A549 (cell line): ENCODE data around the gene ITGB1. TPM values are rescaled to one million over a fixed set of nuclear protein-coding genes. Genes with fewer than 3 reads are reported as not detected.
A peak's percentile ranks its signal among the peaks of the same experiment; 100 is the strongest.

Experiments used
- ATAC-seq, 2 experiments: fragments of 200-7000 bp in 1 of 2; fragments of >200 bp in 1 of 2; cut with Nextera tagmentation in 1 of 2; cut with Tn5 transposase in 1 of 2; 3 replicates each; pipeline versions ENCODE4 v1.8.0 to v1.9.1; 2018 to 2020; ENCODE audit warnings: mild to moderate bottlenecking in 1 of 2, moderate library complexity in 1 of 2
- CTCF ChIA-PET: fragments of 300-600 bp; sonication (Branson Sonifier 250); formaldehyde crosslinking; extraction: SDS; loops from one replicate; lab custom pipeline; 2021; ENCODE audit warnings: antibody characterized with exemption, inconsistent platforms; lab: Yijun Ruan, JAX
- POLR2A ChIA-PET: fragments of 350-600 bp; formaldehyde crosslinking; extraction: SDS; loops from one replicate; lab custom pipeline; 2021; ENCODE audit warnings: antibody characterized with exemption, inconsistent platforms; lab: Yijun Ruan, JAX
- DNase-seq, 2 experiments: peaks; one replicate each; pipeline versions ENCODE4 v3.0.0 to v3.0.0-alpha.2; 2011 to 2016; ENCODE audit warnings: low read depth in 1 of 2, low spot score in 1 of 2
- FAIRE-seq: peaks from 2 replicates; lab custom pipeline; 2011; peaks lifted over from hg19 to GRCh38; lab: Jason Lieb, UNC
- H3K27ac ChIP-seq, 2 experiments: fragments of >200 bp; sonication (Bioruptor Twin); formaldehyde crosslinking; 3 replicates each; pipeline ENCODE4 v1.5.1; 2016 to 2017
- H3K4me1 ChIP-seq: fragments of >200 bp; sonication (Bioruptor Twin); formaldehyde crosslinking; 3 replicates; pipeline ENCODE4 v1.6.1; 2016
- H3K4me2 ChIP-seq: fragments of >200 bp; sonication (Bioruptor Twin); formaldehyde crosslinking; 3 replicates; pipeline ENCODE4 v1.6.1; 2016
- H3K4me3 ChIP-seq: fragments of >200 bp; sonication (Bioruptor Twin); formaldehyde crosslinking; 3 replicates; pipeline ENCODE4 v1.5.1; 2016
- H3K9me3 ChIP-seq: fragments of >200 bp; sonication (Bioruptor Twin); formaldehyde crosslinking; 3 replicates; pipeline ENCODE4 v1.6.1; 2016
- ATOH8 ChIP-seq: fragments of 250-450 bp; sonication (Bioruptor Pico); IDR thresholded peaks from 2 replicates; pipeline ENCODE4 v1.5.0; 2020; ENCODE audit warnings: low read depth, mild to moderate bottlenecking, moderate library complexity
- BCL3 ChIP-seq: fragments of >200 bp; sonication (Bioruptor Twin); formaldehyde crosslinking; IDR thresholded peaks from 3 replicates; pipeline ENCODE4 v1.6.1; 2016
- CTCF ChIP-seq: fragments of >200 bp; sonication (Bioruptor Twin); formaldehyde crosslinking; IDR thresholded peaks from 3 replicates; pipeline ENCODE4 v1.5.1; 2016
- EHF ChIP-seq: fragments of 250-450 bp; sonication (Bioruptor Pico); IDR thresholded peaks from 2 replicates; pipeline ENCODE4 v1.5.0; 2020; ENCODE audit warnings: mild to moderate bottlenecking
- FOSL2 ChIP-seq, 2 experiments: fragments of 450-650 bp in 1 of 2; fragments of >200 bp in 1 of 2; sonication (Bioruptor Twin) in 1 of 2; formaldehyde crosslinking; IDR thresholded peaks; 2 replicates each; pipeline versions ENCODE4 v1.5.0 to v1.6.1; 2016 to 2020; ENCODE audit warnings: mild to moderate bottlenecking in 1 of 2, moderate library complexity in 1 of 2
- HEYL ChIP-seq: fragments of 250-450 bp; sonication (Bioruptor Pico); IDR thresholded peaks from 2 replicates; pipeline ENCODE4 v1.8.0; 2021; ENCODE audit warnings: mild to moderate bottlenecking, moderate library complexity
- HOXA7 ChIP-seq: fragments of 250-450 bp; sonication (Bioruptor Pico); IDR thresholded peaks from 2 replicates; pipeline ENCODE4 v1.5.0; 2020; ENCODE audit warnings: mild to moderate bottlenecking, moderate library complexity
- HOXB13 ChIP-seq: fragments of 250-450 bp; sonication (Bioruptor Pico); IDR thresholded peaks from 2 replicates; pipeline ENCODE4 v1.5.0; 2020; ENCODE audit warnings: low read depth, mild to moderate bottlenecking, moderate library complexity
- JUN ChIP-seq, 2 experiments: fragments of >200 bp; sonication (Bioruptor Twin); formaldehyde crosslinking; IDR thresholded peaks; 2 replicates in 1 of 2; 3 replicates in 1 of 2; pipeline ENCODE4 v1.6.1; 2016 to 2017
- MAFK ChIP-seq: fragments of 450-650 bp; IDR thresholded peaks from 2 replicates; pipeline ENCODE4 v1.6.1; 2014; ENCODE audit not compliant: partially characterized antibody
- MAX ChIP-seq: IDR thresholded peaks from 2 replicates; pipeline ENCODE4 v1.6.1; 2012
- MAZ ChIP-seq: fragments of 150-350 bp; IDR thresholded peaks from 2 replicates; pipeline ENCODE4 v1.6.1; 2014; ENCODE audit warnings: antibody characterized with exemption, low read depth, low read length, borderline replicate concordance
- RAD21 ChIP-seq, 2 experiments: fragments of >200 bp in 1 of 2; sonication (Bioruptor Twin) in 1 of 2; formaldehyde crosslinking in 1 of 2; IDR thresholded peaks in 1 of 2; conservative IDR thresholded peaks in 1 of 2; 2 replicates in 1 of 2; 3 replicates in 1 of 2; pipeline ENCODE4 v1.6.1; 2012 to 2018; ENCODE audit warnings: inconsistent platforms in 1 of 2
- SMC3 ChIP-seq: fragments of >200 bp; sonication (Bioruptor Twin); formaldehyde crosslinking; IDR thresholded peaks from 3 replicates; pipeline ENCODE4 v1.6.1; 2018; ENCODE audit warnings: inconsistent platforms
- ZFP36 ChIP-seq: fragments of 450-650 bp; IDR thresholded peaks from 2 replicates; pipeline ENCODE4 v1.6.1; 2014; ENCODE audit warnings: borderline replicate concordance; ENCODE audit not compliant: partially characterized antibody
- WGBS: methylation state at CpG from one replicate; pipeline ENCODE4 v1.1.6; 2017; ENCODE audit errors: missing lambda C conversion rate; 5-methylcytosine and 5-hydroxymethylcytosine counted together
- polyA plus RNA-seq, 4 experiments: library from polyadenylated mRNA; depleted of rRNA in 3 of 4; stranded (reverse); fragments of >200 nt; fragmentation: RNase III in 1 of 4; extraction: RNeasy Plus Mini Kit Qiagen cat#74134 plus additional on column Dnase treatment in 1 of 4; gene quantifications; 2 replicates in 3 of 4; 3 replicates in 1 of 4; pipeline ENCODE4 v1.2.3, GENCODE V29; 2011 to 2017

The ITGB1 gene
- polyA plus RNA-seq, 2 of the 4 experiments (the other 2 are of a cell fraction): 1,270 to 2,408 TPM

- peak; percentile 2 to 51; a peak in 3 of 6 replicates for ATAC-seq
- peaks cover 7% of the 10 kb centered on the region; the same call in 2 of the 3 replicates for H3K9me3 ChIP-seq
- peak; percentile 36 for FAIRE-seq
- H3K27ac ChIP-seq: peak overlapping the region; percentile 99 to 100
- POLR2A ChIA-PET: interaction anchor here (0.6 to 1.4 kb wide), 8 partner anchors 8 to 48 kb away, joined by 3 to 26 read pairs (median 4); no protein-coding TSS in a partner anchor
- peak; percentile 35; the same call in 1 of the 2 replicates for TF ChIP-seq MAX
- TF ChIP-seq EHF: peak; percentile 74
- TF ChIP-seq CTCF: peak; percentile 21; the same call in 1 of the 3 replicates
- no peak for TF ChIP-seq BCL3
- TF ChIP-seq JUN (IDR thresholded peaks at IDR 0.05): no peak; a peak in 2 of 5 replicates
- TF ChIP-seq MAZ: no peak
- peak; percentile 44 to 53; a peak in 3 of 5 replicates for TF ChIP-seq RAD21 (conservative IDR thresholded peaks at IDR 0.05 in 1 of 2, IDR thresholded peaks at IDR 0.05 in 1 of 2)
- TF ChIP-seq HOXB13 (CRISPR knock-in tag): peak; percentile 86
- peak; percentile 72; the same call in 1 of the 2 replicates for TF ChIP-seq HEYL (CRISPR knock-in tag)
- peak; percentile 3 for TF ChIP-seq MAFK
- 0 out of 2 replicates have a peak, but pooled peaks have one; percentile 9 for TF ChIP-seq ATOH8 (CRISPR knock-in tag)
- peak; percentile 57; the same call in 2 of the 3 replicates for TF ChIP-seq SMC3
- no peak for TF ChIP-seq FOSL2 (IDR thresholded peaks at IDR 0.05)
- TF ChIP-seq FOSL2 (CRISPR knock-in tag; IDR thresholded peaks at IDR 0.05): peak; percentile 64
- no peak for TF ChIP-seq ZFP36
- 2% methylated on average over 2 of the region's 2 CpGs for WGBS
- DNase-seq: peak in 1 of 2 experiments; percentile 86
- peaks cover 43% of the 10 kb centered on the region for H3K4me1 ChIP-seq
- peak overlapping the region; percentile 92 for H3K4me2 ChIP-seq
- CTCF ChIA-PET: interaction anchor here (0.7 to 1.9 kb wide), 8 partner anchors 10 to 194 kb away, joined by 3 to 11 read pairs (median 5); no protein-coding TSS in a partner anchor
- no peak overlapping the region for H3K4me3 ChIP-seq
Observed at GRCh38 chr10:32961895-32962369, 3.9 kb upstream of the ITGB1 start.

GRCh38 chr10:32961343-32961894, 3.4 kb upstream of the ITGB1 start:
- Histone ChIP-seq H3K27ac (peak overlapping the region; percentile 99 to 100), H3K4me3 (no peak overlapping the region), H3K9me3 (peaks cover 2% of the 10 kb centered on the region; the same call in 2 of the 3 replicates)
- DNase-seq: no peak
- no peak for FAIRE-seq
- 39% methylated on average over 5 of the region's 5 CpGs for WGBS
- TF ChIP-seq HOXA7 (CRISPR knock-in tag) (peak; percentile 41; the same call in 1 of the 2 replicates), MAX (no peak), EHF (0 out of 2 replicates have a peak, but pooled peaks have one; percentile 21)
- TF ChIP-seq, all 56 proteins: peak for 2
- peaks cover 43% of the 10 kb centered on the region for H3K4me1 ChIP-seq
- ChIA-PET CTCF (interaction anchor here (0.7 to 1.9 kb wide), 5 partner anchors 19 to 194 kb away, joined by 3 to 11 read pairs (median 6); no protein-coding TSS in a partner anchor), POLR2A (interaction anchor here (0.6 to 1.4 kb wide), 7 partner anchors 9 to 49 kb away, joined by 3 to 26 read pairs (median 4); no protein-coding TSS in a partner anchor)
- ATAC-seq: no peak
- H3K4me2 ChIP-seq: peak overlapping the region; percentile 92
